GM19023 (cell line): ENCODE data around the gene NAP1L4.
"Not testable (repeated sequence)": the region's sequence is repeated elsewhere in the genome, so short reads cannot be mapped to it uniquely, and the experiment has no call there.

ENCODE experiments used
- ATAC-seq: cut with Tn5 transposase; IDR thresholded peaks from one replicate; pipeline ENCODE4 v1.9.1; 2021; ENCODE audit warnings: mild to moderate bottlenecking, moderate library complexity; ENCODE audit not compliant: unreplicated experiment

Gene NAP1L4

DNA sequence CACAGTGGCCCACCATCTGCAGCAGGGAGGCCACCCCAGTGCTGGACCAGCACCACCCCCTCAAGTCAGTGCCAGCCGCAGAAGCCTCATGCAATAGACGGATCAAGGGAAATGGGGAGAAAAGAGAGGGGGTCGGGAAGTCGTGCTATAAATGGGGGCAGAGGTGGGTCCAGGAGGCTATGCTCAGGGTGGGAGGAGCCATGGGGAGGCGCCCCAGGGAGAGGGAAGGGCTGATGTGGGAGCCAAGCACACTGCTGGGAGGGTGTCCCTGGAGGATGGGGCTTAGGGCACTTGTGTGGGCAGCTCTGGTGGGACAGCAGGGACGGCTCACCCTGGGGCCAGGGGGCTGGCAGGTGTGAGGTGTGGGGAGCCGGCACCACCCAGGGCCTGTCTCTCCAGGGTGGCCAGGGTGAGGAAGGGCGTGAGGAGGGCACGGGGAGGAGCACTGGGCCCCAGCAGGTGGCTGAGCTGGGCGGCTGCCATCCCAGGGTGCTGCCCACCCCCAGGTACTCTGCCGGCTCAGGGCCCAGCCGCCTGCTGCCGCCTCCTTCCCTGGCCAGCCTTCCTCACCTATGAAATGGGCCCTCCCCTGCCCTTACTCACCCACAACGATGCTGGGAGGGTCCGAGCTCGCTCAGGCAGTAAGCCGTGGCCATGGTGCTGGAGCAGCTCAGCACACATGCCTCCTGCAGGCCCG, 80.9 kb downstream of the NAP1L4 start:
- ATAC-seq = no peak

DNA sequence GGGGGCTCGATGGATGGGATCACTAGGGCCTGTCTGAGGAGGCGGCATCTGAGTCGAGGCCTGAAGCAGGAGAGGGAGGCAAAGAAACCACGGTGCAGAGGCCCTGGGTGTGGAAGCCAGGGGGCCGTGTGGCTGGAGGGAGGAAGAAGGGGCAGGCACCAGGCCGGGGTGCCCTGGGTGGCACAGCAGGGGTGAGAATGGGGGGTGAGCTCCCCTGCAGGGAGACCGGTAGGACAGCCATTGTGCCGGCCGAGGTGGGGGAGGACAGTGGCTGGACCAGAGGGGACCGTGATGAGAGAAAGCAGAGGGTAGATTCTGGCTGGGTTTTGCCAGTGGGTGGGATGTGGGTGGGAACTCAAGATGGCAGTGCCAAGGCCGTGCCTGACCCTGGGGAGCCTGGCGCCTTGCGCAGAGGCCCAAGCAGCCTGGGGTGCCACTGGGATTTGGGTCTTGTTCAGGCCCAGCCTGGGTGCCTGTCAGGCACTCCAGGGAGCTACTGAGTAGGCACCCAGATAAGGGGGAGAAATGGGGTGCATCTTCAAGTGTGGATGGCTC, 81.7 kb downstream of the NAP1L4 start:
- no peak for ATAC-seq

DNA sequence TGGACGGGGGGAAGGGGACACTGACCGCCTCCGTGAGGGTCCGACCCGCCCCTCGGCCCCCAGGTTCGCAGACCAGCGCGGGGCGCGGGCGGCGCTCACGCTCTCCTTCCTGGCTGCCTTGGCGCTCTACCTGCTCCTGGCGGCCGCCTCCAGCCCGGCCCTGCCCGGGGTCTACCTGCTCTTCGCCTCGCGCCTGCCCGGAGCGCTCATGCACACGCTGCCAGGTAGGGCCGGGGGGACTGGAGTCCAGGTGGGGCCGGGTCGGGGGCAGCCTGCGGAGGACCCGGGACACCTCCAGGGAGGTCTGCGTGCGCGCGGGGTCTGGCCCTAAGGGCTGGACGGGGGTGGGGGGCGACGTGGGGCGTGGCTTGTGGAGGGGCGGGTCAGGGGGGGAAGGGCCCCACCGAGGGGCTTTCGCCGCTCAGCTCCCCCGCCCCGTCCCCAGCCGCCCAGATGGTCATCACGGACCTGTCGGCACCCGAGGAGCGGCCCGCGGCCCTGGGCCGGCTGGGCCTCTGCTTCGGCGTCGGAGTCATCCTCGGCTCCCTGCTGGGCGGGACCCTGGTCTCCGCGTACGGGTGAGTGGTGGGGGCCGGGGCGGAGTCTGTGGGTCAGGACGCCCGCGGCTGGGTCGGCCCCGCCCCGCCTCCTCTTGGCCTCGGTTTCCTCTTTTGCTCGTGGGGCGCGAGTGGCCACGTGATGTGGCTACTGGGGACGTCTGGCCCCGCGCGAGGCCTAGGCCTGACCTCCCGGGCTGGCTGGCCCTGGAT, 82.8 kb downstream of the NAP1L4 start:
- no peak for ATAC-seq

DNA sequence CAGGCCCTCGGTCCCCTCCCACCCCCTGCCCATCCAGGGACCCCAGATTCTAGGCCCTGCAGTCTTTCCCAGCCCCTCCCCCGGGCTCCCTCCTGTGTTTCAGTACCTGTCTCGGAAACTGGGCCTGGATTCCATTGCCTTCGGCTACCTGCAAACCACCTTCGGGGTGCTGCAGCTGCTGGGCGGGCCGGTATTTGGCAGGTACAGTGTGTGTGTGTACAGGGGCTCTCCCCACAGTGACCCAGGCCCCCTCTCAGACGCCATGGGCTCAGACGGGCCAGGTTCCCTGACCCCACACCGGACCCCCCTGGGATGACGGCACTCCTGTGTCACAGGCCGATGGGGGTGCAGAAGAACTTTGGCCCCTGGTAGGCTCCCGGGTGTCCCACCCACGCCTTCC, 84.0 kb downstream of the NAP1L4 start:
- ATAC-seq = no peak

DNA sequence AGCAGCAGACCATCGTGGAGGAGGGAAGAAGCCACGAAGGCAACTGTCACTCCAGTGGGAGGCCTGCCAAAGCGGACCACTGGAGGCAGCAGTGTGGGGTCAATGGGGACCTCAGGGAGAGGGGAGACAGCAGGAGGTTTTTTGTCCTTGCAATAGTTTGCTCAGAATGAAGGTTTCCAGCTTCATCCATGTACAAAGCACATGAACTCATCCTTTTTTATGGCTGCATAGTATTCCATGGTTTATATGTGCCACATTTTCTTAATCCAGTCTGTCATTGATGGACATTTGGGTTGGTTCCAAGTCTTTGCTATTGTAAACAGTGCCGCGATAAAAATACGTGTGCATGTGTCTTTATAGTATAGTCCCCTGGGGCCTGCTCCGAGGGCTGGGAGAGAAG, 86.8 kb downstream of the NAP1L4 start:
- ATAC-seq = not testable (repeated sequence)

DNA sequence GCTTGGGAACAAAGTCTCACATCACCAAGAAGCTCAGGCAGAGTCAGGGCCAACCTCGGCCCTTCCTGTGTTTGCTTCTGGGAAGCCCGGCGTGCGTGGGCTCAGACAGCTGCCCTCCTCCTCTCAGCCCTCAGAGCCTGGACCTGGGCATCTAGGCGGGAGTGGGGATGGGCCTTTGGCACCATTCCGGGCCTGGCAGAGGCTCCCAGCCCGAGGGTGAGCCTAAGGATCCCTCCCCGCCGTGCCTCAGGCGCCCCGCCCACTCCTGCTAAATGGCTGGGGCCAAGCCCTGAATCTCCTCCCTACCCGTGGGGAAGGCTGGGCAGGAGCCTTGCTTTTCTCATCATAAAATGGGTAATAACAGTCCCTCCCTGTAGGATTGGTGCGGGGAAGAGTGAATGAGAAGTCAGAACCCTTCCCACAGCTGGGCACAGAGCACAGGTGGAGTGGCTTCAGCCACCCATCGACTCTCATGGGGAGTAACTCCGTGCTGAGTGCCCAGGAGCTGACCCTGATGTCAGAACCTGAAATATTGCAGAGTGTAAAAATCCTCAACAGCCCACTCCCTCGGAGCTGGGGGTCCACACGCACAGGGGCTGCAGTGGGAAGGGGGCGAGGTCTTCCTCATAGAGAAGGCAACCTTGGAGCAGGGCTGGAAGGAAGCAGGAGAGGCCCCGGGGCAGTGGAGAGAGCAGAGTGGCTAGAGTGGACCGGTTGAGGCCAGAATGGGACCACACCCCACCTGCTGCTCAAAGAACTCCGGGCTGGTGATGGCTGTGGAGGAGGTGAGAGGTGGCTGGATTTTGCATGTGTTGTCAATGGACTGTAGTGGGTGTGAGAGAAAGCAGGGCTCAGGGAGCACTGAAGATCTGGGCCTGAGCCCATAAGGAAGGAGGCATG, 87.7 kb downstream of the NAP1L4 start:
- ATAC-seq = no peak

DNA sequence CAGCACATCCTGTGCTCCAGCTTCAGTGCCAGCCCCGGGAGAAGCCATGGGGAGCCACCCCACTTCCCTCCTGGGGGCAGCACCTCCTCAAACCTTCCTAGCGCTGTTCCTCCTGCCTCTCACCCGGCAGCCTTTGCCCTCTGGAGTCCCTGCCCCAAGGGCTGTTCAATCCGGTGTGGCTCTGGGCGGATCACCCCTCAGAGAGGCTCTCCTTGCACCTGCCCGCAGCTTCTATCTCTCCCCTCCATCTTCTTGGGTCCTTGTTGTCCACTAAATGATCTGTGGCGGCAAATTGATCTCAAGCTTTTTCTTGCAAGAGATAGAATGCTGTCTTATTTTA, 88.5 kb downstream of the NAP1L4 start:
- ATAC-seq = no peak

DNA sequence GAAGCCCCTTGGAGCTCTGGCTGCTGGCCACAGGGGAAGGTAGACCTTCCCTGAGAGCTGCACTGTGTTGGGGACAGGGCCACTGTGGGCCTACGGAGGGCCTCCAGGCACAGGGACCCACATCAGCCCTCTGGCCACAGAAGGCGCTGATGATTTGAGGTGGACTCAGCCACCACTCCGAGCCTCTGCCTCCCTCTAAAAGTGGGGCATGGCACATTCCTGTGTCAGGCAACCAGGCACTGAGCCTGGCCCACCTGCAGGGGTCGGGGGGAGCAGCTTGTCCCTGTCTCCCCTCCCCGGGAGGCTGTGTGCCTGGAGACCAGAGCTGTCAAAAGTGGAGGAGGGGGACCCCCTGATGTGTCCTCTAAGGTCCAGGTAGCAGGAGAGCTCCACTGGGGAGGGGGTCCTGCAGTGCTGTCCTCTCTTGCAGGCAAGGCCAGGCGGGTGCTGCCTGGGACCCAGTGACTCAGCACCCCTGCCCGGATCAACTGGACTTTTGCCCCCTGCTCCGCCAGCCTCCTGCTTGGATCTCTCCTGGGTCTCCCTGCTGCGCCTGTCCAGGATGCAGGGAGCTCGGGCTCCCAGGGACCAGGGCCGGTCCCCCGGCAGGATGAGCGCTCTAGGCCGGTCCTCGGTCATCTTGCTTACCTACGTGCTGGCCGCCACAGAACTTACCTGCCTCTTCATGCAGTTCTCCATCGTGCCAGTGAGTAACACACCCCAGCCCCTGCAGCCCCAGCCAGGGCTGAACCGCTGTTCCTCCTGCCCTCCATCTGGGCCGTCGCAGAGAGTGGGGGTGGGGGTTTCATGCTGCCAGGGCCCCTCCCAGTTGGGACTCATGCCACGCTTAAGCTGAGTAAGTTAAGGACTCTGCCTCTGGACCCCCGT, 89.1 kb downstream of the NAP1L4 start:
- no peak for ATAC-seq

DNA sequence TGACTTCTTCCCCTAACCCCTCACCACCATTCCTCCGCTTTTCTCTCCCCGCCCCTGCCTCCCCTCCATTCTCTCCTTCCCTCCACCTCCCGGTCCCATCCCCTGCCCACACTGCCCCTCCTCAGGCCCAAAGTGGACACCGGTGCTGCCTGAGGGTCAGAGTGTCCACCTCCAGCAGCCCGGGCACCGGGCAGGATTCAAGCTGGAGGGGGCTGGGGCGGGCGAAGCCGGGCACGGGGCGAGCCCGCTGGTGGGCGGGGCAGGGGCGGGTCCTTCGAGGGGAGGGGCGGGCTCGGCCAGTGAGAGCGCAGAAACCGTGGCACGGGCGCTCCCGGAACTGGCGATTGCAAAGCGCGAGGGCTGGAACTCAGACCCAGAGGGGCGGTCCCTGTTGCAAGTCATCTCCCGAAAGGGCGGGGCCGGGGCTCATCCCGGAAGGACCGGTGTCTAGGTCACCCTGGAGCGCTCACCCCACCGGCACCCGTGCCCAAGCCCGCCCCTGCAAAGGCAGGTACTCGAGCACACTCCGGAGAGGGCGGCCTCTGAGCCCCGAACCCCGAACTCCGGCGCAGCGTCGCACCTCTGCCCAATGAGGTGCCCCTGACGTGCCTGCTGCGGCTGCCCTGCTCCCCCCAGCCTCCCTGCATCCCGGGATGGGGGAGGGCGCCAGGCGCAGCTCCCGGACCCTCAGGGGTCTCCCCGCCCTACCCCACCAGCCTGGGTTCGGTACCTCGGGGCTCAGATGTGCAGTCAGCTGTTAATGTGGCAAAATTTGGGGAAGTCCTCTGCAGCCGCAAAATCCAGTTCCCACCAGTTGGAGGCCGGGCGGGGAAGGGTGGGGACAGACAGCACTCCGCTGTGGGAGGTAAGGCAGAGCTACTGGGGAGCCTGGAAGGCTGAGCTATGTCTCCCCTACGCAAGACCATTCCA, 90.0 kb downstream of the NAP1L4 start:
- ATAC-seq = peak; percentile 93

DNA sequence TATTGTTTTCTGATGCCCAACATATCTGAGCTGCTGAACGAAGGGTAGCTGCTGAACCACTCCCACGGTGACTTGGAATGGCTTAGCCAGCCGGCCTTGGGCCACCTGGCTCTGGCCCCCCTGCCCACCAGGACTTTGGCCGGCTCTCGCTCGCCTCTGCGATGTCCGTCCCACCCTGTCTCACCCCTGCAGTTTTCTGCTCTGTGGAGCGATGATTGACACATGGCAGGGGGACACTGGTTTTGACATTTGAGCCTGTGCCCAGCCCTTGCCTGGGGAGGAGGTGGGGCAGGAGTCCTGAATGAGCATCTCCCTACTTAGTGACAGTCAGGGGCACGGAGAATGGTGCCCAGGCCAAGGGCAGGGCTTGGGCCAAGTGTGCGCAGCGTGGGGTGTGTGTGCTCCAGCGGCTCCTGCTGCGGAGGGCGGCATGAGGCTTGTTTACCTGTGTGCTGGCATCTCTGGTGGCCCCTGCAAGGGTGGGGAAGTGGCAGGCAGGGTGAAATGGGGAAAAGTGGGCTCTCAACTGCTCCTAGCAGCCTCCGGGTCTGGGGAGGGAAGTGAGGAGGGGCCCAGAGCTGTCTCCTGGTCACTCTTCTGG, 90.8 kb downstream of the NAP1L4 start:
- ATAC-seq = no peak

DNA sequence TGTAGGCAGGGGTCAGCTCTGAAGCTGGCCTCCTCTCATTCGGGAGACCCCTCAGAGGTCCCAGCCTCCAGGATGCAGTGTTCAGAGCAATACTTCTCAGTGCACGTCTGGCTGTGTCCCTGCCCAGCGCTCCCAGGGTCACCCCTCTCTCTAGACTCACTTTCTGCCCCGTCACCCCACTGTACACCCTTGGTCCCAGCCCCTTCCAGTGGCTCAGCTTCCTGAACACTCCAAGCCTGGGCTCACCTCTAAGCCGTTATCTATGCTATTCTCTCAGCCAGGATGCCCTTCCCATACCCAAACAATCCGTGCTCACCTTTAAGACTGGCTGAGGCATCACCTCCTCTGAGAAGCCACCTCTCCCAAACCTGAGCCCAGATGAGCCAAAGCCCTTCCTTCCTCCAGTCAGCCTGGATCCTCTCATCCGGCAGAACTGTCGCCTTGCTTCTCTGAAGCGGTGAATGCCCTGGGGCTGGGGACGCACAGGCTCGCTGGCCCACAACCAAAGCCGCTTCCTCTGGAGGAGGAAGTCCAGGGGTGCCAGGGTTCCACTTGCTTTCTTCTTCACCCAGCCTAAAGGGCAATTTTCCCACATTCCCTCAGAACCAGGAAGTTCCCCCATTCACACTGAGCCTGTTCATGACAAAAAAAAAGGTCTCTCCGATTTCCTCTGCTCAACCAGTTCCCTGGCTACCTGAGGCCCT, 92.9 kb downstream of the NAP1L4 start:
- no peak for ATAC-seq

DNA sequence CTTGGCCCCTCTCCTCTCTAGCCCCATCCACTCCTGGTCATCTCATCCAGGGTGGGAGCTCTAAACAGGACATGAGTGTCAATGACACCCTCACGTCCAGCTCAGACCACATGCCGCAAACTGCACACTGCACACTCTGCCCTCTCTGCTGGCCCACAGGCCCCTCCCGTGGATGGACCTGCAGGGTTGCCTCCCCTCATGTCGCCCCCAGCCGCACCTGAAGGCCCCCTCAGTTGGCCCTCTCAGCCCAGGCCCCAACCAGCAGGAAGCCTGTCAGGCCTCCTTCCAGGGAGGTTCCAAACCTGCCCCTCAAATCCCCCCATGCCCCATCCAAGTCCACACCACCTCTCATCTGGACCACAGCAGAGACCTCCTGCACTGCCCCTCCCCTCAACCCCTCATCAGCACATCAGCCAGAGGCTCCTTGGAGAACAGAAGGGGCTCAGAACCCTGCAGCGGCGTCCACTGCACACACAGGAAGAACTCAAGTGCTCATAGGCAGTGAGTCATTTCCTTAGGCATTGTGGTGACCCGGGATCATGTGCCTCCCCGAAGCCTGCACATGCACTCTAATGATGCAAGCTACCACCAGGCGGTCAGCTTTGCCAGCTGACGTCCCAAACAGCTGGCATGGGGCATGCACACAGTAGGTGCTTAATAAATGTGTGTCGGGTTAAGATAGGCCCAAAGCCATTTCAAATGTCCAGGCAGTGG, 93.6 kb downstream of the NAP1L4 start:
- no peak for ATAC-seq

DNA sequence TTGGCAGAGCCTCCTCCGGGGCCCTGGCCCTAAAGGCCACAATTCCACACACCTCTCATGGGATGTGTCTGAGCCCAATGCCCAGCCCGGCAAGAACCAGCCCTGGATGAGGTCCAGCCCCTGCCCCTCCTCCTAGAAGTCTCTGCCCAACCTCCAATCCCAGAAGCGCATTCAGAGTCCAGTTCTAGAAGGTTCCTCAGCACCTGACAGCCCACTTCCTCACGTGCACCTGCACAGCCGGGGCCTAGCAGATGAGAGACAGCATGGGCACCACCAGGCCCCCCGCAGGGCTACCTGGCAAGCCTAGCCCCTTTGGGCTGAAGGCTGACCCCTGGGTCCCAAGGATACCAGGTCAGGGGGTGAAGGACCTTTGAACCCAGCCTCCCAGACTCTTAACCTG, 95.1 kb downstream of the NAP1L4 start:
- ATAC-seq = no peak

DNA sequence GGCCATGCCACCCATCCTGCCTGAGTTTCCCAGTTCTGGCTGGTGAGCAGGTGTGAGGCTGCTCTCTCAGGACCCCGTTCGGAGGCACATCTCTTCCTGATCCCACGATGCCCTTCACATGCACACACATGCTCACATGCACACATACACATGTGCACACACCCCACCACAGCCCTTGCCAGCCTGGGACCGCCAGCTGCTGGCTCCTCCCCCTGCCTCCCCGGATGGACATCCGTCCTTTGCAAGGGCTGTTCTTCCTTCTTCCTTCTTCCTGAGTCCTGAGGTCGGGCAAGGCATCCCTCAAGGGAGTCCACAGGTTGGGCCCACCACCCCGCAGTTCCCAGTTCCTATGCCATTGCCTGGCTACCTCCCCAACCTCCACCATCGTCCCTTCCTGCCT, 96.1 kb downstream of the NAP1L4 start:
- ATAC-seq = no peak
